Measurements from ENCODE around the gene SEPHS1.

GRCh38 chr10:13294784-13295183 is 53.3 kb downstream of the SEPHS1 start:
- no peak for TF ChIP-seq POLR2AphosphoS5 (IDR thresholded peaks at IDR 0.05; ENCODE audit: low read depth, low read length)
- no peak for TF ChIP-seq TAF1 (IDR thresholded peaks at IDR 0.05; ENCODE audit: borderline replicate concordance, insufficient read depth, low read length)
- no peak for TF ChIP-seq SIN3A (IDR thresholded peaks at IDR 0.05; ENCODE audit: borderline replicate concordance, insufficient read depth, low read length)
- TF ChIP-seq REST (IDR thresholded peaks at IDR 0.05; ENCODE audit: insufficient read depth in 1 of 2, low read depth in 2 of 2, low read length in 2 of 2), result no peak
- TF ChIP-seq FOXP2 (optimal IDR thresholded peaks at IDR 0.05; ENCODE audit: borderline replicate concordance, extremely low read depth, extremely low read length, insufficient read depth), result no peak
